Measurements from ENCODE around the gene CYSRT1.

The CYSRT1 gene

GRCh38 chr9:137252555-137253506 is 27.9 kb downstream of the CYSRT1 start:
- no peak for DNase-seq (ENCODE audit: low read depth)
- no peak overlapping the region for H3K4me3 ChIP-seq (ENCODE audit: control insufficient read depth, low read depth, low read length)

GRCh38 chr9:137253717-137254623 is 29.0 kb downstream of the CYSRT1 start:
- no peak for DNase-seq (ENCODE audit: low read depth)
- no peak for TF ChIP-seq CTCF (IDR thresholded peaks at IDR 0.05; ENCODE audit: control insufficient read depth, insufficient read depth, low read depth, low read length, missing control alignments)
- peak overlapping the region; percentile 78 for H3K4me3 ChIP-seq (ENCODE audit: control insufficient read depth, low read depth, low read length)

More at GRCh38 chr9:137252555-137253506, 27.9 kb downstream of the CYSRT1 start:
- TF ChIP-seq CTCF (IDR thresholded peaks at IDR 0.05; ENCODE audit: control insufficient read depth, insufficient read depth, low read depth, low read length, missing control alignments): no peak

GRCh38 chr9:137254624-137255447 is 29.9 kb downstream of the CYSRT1 start, which contains the start of gene NELFB:
Gene NELFB (plus strand): TSS chr9:137255327.
- peak; percentile 41 for DNase-seq (ENCODE audit: low read depth)
- peak within 1 kb of the TSS; percentile 95 for H3K4me3 ChIP-seq (ENCODE audit: control insufficient read depth, low read depth, low read length)
- TF ChIP-seq CTCF (IDR thresholded peaks at IDR 0.05; ENCODE audit: control insufficient read depth, insufficient read depth, low read depth, low read length, missing control alignments): no peak

- no peak for DNase-seq (ENCODE audit: low read depth)
- H3K4me3 ChIP-seq (ENCODE audit: control insufficient read depth, low read depth, low read length): peak overlapping the region; percentile 95
- TF ChIP-seq CTCF (IDR thresholded peaks at IDR 0.05; ENCODE audit: control insufficient read depth, insufficient read depth, low read depth, low read length, missing control alignments): no peak
Observed at GRCh38 chr9:137255448-137256114, 30.6 kb downstream of the CYSRT1 start.

- no peak for TF ChIP-seq CTCF (IDR thresholded peaks at IDR 0.05; ENCODE audit: control insufficient read depth, insufficient read depth, low read depth, low read length, missing control alignments)
- peak overlapping the region; percentile 95 for H3K4me3 ChIP-seq (ENCODE audit: control insufficient read depth, low read depth, low read length)
- DNase-seq (ENCODE audit: low read depth): no peak
Observed at GRCh38 chr9:137256362-137256761, 31.4 kb downstream of the CYSRT1 start.

Measured in AG09309 (cell line).